ENCODE measurements around the gene PKP2. TPM values are rescaled to one million over a fixed set of nuclear protein-coding genes. Genes with fewer than 3 reads are reported as not detected.

Gene PKP2
- polyA plus RNA-seq (2013, experiment 1 of 2; ENCODE audit: insufficient read length): 0.10 TPM
- polyA plus RNA-seq (2013, experiment 2 of 2; ENCODE audit: insufficient read length): 0.20 TPM

DNA sequence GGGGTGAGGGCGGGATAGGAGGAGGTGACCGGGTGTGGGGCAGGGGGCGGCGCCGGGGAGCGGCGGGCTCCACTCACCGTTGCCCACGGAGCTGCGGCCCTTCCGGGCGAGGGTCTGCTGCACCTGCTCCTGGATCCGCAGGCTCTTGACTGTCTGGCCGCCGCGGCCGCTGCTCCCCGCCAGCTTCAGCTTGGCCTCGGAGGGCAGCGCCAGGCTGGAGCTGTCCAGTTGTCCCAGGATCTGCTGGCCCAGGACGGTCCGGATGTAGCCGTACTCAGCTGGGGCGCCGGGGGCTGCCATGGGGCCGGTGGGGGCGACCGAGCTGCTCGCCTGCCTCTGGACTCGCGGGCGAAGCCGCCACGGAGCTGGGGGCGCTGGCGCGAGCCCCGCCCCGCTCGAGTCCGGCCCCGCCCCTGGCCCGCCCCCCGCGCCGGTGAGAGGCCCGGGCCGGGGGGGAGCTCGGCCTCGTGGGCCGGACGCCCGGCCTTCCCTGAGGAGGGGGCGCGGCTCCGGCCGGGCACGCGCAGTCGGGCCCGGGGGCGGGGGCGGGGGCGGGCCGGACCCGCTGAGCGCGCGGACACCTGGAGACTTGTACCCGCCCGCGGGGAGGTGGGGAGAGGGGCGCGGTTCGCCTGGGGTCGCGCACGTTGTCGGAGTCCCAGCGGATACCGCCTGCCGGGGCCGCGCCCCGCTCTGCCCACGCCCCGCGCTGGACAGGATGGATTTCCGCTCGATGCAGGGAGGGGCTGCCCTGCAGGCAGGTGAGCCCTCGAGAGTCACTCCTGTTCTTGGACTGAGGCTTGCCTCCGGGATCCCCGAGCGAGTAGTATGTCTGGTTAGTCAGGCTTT lies at the start of gene PKP2:
Gene PKP2 (minus strand): TSS at position 346 of the 849 bp plus-strand sequence. CDS start 46 bp downstream, at position 300.
- no peak for DNase-seq

DNA sequence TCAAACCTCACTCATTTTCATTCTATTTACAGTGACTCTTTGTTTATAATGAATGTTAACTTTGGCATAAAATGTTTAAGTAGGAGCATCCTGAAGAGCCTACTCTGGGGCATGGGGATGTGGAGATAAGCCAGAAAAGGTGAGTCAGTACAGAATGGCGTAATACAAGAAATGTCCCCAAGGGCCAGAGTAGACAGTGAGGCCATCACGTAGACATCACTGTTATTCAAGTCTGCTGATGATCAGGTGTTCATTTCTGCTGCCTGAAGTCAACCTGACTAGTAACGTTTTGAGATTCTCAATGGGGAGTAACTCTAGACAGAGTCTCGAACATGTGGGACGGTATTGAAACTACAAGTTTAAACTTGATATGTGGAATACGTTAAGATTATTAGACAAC lies 47.6 kb upstream of the PKP2 start:
- DNase-seq: no peak

DNA sequence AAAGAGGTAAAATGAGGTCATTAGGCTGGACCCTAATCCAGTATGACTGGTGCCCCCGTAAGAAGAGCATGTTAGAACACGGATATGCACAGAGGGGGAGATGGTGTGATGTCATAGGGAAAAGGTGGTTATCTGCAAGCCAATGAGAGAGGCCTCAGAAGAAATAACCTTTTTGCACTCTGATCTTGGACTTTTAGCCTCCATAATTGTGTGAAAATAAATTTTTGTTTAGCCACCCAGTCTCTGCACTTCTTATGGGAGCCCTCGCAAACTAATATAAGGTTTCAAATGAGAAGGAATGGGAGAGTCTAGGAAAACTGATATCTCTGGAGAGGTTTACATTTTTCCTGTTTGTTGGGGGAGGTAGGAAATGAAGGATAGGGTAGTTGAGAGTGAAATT lies 43.2 kb upstream of the PKP2 start:
- no peak for DNase-seq

DNA sequence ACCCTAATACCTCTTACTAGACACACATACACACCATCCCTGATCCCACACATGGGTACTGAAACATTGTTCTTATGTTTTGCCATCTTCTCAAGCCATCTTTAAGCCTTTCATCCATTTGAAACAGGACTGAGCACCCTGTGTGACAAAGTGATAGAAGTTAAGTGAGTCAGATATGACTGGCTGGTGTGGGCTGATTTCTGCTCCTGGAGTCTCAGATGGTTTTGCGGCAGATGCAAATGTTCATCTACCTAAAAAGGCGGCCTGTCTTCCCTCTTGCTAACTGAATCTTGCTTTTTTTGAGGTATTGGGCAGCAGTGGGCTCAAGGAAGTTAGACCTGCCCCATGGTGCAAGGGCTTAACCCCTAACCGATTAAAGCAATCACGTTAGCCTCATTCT lies 30.4 kb upstream of the PKP2 start:
- DNase-seq: no peak

DNA sequence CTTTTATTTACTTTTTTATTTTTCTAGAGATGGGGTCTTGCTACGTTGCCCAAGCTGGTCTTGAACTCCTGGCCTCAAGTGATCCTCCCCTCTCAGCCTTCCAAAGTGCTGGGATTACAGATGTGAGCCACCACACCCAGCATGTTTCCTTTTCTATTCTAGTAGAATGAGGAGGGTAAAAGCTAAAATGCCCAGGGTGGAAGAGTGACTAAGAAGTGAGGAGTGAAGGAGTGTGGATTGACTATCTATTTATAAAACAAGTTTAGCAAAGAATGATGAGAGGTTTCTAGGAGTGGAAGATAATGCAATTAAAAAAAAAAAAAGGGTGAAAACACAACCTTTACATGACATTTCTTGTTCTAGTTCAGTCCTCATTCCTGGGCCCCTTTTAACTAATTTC lies 29.8 kb upstream of the PKP2 start:
- DNase-seq: no peak

DNA sequence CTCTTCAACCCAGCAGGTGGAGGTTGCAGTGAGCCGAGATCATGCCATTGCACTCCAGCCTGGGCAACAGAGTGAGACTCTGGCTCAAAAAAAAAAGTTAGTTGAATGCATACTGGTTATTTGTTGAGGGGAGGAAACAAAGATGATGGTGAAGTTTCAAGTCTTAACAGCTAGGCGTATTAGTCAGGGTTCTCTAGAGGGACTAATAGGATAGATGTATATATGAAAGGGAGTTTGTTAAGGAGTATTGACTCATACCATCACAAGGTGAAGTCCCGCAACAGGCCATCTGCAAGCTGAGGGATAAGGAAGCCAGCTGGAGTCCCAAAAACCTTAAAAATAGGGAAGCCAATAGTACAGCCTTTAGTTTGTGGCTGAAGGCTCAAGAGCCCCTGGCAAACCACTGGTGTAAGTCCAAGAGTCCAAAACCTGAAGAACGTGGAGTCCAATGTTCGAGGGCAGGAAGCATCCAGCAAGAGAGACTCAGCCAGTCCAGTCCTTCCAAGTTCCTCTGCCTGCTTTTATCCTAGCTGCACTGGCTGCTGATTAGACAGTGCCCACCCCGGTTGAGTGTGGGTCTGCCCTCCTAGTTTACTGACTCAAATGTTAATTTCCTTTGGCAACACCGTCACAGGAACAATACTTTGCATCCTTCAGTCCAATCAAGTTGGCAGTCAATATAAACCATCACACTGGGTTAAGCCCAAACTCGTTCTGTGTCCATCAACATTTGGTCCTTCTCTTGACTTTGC lies 26.1 kb upstream of the PKP2 start:
- no peak for DNase-seq

GRCh38 chr12:32921397-32921796 lies 24.8 kb upstream of the PKP2 start:
- peak; percentile 58 for DNase-seq

DNA sequence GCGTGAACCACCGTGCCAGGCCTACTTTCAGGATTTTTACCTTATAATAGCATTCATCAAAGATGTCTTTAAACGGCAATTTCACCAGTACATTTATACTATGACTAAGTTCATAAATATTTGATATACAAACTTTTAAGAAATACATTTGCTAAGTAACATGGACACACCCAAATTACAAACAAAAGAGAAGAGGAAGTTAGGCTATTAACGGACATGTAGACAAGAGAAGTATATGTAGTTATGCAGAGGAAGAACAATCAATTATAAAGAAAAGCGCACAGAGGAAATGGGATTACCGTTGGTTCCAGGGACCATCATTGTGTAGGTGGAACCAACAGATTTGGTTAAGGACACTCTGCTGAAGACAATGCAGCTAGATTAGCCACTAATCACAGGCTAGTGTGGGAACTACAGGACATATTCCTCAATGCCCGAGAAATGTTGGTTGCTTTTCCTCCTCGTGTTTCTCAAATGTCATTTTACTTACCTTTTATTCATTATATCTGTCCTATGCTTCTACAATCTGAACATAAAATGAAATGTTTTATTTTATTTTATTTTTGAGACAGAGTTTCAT lies 24.0 kb upstream of the PKP2 start:
- DNase-seq: peak; percentile 9

GRCh38 chr12:32918890-32919801 lies 22.6 kb upstream of the PKP2 start:
- peak; percentile 63 for DNase-seq

- DNase-seq: no peak
Measured at GRCh38 chr12:32917094-32917611, 20.6 kb upstream of the PKP2 start.

GRCh38 chr12:32907898-32908476 lies 11.4 kb upstream of the PKP2 start:
- DNase-seq: no peak

DNA sequence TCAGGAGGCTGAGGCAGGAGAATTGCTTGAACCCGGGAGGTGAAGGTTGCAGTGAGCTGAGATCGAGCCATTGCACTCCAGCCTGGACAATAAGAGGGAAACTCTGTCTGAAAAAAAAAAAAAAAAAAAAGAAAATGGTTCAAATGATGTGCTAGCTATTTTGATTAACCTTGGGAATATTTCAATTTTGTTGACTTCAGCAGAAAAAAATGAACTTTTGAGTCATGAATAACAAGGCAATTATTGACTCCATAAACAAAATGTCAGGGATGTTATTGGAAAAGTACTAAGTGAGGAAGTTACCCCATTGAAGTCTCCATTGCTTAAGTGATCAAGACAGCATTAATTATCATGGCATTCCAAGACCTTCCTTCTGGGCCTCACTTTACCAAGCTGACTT lies 10.6 kb upstream of the PKP2 start:
- no peak for DNase-seq

- DNase-seq: no peak
Measured at GRCh38 chr12:32906399-32907165, 10.0 kb upstream of the PKP2 start.

- no peak for DNase-seq
Measured at GRCh38 chr12:32903763-32904162, 7.2 kb upstream of the PKP2 start.

- no peak for DNase-seq
Measured at GRCh38 chr12:32903318-32903717, 6.7 kb upstream of the PKP2 start.

DNA sequence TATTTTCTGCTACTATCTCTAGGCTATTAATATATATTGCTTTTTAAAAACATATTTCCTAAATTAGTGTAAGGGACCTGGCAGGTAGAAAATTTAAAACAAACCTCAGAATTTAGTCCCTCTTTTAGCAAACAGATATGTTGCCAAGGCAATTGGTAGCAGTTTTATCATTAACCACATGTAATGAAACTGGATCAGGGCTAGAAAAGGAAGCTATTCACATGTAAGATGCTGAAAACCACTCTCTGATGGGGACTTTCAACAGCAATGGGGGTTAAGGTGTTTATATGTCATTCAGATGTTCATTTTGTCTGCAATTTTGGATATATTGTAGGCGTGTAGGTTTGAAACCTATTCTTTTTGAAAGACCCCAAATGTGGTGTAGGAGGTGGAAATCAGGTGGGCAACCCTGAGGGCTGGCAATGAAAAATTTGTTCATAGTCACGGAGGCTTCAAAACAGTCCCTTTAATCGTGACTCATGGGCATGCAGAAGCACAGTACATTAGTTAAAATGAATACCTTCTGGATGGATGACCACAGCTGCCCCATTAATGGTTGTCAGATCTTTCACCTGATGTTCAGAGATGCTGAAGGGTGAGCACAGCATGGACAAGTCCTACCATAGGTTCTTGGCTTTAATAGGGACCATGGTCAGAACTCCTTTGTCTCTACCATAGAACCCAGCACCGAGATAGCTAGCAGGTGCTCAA lies 5.9 kb upstream of the PKP2 start:
- DNase-seq: no peak

DNA sequence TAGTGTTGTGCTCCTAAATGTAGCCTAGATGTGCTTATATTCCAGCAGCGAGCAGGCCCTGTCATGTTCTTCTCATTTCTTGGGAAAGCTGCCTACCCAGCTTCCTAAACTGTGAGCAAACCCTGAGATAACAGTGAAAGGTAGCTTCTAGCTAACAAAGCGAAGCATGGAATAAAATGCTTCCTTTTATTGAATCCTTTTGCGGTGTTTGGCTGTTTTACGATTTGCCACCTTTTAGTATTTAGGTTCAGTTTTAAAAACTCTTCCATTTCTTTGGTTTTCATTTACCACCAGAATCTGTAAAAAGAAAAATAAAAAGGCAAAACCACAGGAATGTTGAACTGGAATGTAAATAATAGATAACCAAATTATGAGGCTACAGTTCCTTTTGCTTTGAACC lies 5.0 kb upstream of the PKP2 start:
- DNase-seq: peak; percentile 16

- no peak for DNase-seq
Measured at GRCh38 chr12:32897687-32898573, 1.4 kb upstream of the PKP2 start.

GRCh38 chr12:32897281-32897610 lies 669 bp upstream of the PKP2 start:
- DNase-seq: no peak
